GM12874 (cell line): Measurements from ENCODE around the gene MYEOV.

ENCODE experiments used
- CTCF ChIP-seq: IDR thresholded peaks from 2 replicates; pipeline ENCODE4 v1.5.1; 2011; ENCODE audit warnings: low read depth, mild to moderate bottlenecking, control low read depth, low read length, moderate library complexity; ENCODE audit not compliant: insufficient read depth

Gene MYEOV

GRCh38 chr11:69333879-69334278, 39.9 kb downstream of the MYEOV start:
- no peak for TF ChIP-seq CTCF

- TF ChIP-seq CTCF: no peak
These were observed 41.2 kb downstream of the MYEOV start for GRCh38 chr11:69335007-69335780.

GRCh38 chr11:69335781-69336405, 41.9 kb downstream of the MYEOV start:
- TF ChIP-seq CTCF: no peak

GRCh38 chr11:69337211-69337721, 43.3 kb downstream of the MYEOV start:
- no peak for TF ChIP-seq CTCF

GRCh38 chr11:69339041-69339733, 45.2 kb downstream of the MYEOV start:
- no peak for TF ChIP-seq CTCF

- no peak for TF ChIP-seq CTCF
These were observed 46.1 kb downstream of the MYEOV start for GRCh38 chr11:69339983-69340565.

- TF ChIP-seq CTCF: no peak
These were observed 48.8 kb downstream of the MYEOV start for GRCh38 chr11:69342588-69343330.
